SK-N-MC (cell line): ENCODE measurements around the gene OAS3.

Experiments
- EZH2 ChIP-seq: fragments of 200-600 bp; sonication (generic); IDR thresholded peaks from one replicate; pipeline ENCODE4 v1.6.1; 2017; ENCODE audit warnings: antibody characterized with exemption
- POLR2AphosphoS5 ChIP-seq: IDR thresholded peaks from 2 replicates; pipeline ENCODE4 v1.6.1; 2012; ENCODE audit warnings: mild to moderate bottlenecking, low read depth, low read length, borderline replicate concordance

DNA sequence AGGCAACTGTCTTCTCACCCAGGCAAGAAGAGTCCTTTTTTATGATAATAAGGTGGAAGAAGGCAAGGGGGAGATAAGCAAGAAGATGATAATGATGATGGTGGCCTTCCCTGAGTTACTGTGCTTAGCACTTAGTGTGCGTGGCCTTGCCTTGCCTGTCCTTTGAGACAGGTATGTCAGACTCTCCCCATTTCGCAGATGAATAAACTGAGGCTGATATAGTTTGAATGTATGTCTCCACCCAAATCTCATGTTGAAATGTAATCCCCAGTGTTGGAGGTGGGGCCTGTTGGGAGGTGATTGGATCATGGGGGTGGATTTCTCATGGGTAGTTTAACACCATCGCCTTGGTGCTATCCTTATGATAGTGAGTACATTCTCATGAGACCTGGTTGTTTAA is 8.6 kb upstream of the OAS3 start:
- TF ChIP-seq POLR2AphosphoS5, result no peak
- TF ChIP-seq EZH2, result no peak
